LNCAP (cell line): ENCODE data around the gene ARMS2.

Experiments
- TF ChIP-seq, protein P1 (sequence below): fragments of 450-650 bp; IDR thresholded peaks from 2 replicates; pipeline ENCODE4 v1.5.1; 2017; ENCODE audit warnings: mild to moderate bottlenecking

The ARMS2 gene

DNA sequence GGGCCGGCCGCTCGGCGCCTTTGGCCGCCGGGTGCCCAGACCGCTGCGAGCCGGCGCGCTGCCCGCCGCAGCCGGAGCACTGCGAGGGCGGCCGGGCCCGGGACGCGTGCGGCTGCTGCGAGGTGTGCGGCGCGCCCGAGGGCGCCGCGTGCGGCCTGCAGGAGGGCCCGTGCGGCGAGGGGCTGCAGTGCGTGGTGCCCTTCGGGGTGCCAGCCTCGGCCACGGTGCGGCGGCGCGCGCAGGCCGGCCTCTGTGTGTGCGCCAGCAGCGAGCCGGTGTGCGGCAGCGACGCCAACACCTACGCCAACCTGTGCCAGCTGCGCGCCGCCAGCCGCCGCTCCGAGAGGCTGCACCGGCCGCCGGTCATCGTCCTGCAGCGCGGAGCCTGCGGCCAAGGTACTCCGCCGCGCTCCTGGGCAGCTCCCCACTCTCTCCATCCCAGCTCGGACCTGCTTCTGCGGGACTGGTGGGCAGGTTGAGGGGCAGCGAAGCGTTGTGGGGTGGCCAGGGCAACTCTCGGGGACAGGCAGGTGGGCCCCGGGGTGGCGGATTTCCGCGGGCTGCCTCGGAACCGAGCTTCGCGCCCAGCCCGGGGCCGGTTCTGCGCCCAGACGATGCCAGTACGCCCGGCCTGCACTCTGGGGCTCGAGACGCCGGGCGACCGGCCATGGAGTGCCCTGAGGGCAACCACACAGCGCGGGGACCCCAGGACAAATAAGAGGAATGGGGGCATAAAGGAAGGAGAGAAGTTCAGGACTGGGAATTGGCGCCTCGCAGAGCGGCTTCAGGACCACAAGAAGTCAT lies 7.5 kb downstream of the ARMS2 start:
- TF ChIP-seq, protein P1, sequence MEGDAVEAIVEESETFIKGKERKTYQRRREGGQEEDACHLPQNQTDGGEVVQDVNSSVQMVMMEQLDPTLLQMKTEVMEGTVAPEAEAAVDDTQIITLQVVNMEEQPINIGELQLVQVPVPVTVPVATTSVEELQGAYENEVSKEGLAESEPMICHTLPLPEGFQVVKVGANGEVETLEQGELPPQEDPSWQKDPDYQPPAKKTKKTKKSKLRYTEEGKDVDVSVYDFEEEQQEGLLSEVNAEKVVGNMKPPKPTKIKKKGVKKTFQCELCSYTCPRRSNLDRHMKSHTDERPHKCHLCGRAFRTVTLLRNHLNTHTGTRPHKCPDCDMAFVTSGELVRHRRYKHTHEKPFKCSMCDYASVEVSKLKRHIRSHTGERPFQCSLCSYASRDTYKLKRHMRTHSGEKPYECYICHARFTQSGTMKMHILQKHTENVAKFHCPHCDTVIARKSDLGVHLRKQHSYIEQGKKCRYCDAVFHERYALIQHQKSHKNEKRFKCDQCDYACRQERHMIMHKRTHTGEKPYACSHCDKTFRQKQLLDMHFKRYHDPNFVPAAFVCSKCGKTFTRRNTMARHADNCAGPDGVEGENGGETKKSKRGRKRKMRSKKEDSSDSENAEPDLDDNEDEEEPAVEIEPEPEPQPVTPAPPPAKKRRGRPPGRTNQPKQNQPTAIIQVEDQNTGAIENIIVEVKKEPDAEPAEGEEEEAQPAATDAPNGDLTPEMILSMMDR, result no peak

DNA sequence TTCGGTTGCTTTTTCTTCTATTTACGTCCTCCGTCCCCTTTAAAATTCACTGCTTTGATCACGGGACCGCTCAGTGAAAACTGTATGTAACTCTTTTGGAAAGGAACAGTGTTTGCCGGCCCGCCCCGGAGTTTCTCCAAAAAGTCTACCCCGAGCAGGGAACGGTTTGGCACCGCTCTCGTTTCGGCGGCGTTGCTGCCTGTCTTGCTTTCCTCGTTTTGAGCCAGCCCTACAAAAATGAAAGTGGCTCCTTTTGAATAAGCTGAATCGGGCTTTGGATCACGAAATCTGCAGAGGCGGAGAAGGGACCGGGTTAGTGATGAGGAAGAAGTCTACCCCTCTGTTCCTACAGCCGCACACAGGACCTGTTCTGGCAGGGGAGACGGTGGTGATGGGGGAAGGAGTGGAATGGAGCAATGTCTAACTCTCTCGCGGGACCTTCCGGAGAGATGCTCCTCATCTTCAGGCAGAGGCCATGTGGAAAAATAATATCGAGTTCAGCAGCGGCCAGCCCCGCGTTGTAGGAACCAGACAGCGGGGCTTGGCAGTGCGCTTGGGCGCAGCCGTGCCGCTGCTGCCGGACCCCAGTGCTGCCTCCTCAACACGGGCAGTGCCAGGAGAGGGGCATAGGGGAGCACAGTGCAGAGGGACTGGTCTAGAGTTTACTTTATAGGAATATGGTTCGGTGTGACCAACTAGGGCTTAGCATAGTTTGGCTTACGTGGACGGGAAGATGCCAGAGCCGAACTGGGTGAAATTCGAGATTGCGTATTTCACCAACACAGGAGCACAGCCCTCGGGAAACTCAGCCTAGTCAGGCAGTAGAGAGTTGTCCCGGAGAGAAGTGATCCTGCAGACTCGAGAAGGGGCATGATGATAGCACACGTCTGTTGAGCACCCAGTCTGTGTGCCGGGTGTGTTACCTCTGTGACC lies 8.3 kb downstream of the ARMS2 start:
- TF ChIP-seq, protein P1, result no peak

DNA sequence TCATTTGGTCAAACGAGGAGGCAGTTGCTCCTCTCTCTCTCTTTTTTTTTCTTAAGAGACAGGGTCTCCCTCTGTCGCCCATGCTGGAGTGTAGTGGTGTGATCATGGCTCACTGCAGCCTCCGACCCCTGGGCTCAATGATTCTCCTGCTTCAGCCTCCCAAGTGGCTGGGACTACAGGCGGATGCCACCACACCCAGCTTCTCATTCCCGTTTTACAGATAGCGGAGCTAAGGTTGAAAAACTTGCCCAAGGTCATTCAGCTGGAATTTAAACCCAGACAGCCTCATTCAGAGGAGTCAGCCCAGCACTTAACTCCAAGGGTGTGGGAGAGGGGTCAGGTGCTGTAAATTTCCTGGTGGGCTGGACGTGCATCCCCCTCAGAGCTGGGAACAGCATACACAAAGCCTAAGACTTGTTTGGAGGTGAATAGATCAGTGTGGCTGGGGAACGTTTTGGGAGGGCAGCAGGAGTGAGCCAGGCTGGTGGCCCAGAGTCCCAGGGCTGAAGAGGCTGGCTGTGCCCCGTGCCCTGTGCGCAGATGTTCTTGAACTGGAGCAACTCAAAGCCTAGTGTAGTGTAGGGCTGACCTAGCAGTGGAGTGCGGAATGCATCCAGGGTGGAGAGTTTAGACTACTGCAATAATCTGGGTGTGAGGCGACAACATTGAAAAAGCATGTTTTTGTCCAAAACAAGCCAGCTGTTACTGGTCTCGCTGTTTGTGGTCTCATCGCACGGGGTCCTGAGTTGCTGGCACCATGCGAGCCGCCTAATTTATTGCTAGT lies 9.2 kb downstream of the ARMS2 start:
- TF ChIP-seq, protein P1, result no peak

DNA sequence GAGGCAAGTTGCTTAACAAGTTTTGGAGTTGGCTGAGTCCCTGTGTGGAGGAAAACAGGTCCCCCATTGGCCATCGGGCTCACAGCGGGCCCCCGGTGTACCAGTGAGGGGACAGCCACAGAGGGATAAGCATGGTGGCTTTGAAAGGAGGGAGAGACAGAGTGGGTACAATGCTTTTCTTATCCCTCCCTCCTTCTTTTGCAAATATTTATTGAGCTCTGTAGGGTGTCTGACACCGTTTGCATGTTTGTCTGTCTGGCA lies 9.7 kb downstream of the ARMS2 start:
- TF ChIP-seq, protein P1, result no peak

DNA sequence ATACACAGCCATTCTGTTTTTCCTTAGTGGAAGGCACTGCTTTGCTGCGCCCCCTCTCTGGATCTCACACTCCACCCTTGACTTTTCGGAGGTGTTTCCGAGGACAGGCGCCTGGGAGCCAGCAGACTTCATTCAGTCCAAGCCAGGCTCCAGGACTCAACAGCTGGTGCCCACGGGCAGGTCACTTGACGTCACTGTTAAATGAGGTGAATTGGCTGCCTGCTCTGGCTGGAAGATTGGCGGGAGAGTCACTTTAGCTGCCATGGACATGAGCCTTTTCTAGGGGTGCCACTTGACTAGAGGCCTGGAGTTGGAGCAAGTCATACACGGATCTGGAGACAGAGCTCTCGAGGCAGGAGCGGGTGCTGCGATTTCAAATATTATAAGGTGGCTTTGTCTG lies 10.1 kb downstream of the ARMS2 start:
- TF ChIP-seq, protein P1, result no peak

DNA sequence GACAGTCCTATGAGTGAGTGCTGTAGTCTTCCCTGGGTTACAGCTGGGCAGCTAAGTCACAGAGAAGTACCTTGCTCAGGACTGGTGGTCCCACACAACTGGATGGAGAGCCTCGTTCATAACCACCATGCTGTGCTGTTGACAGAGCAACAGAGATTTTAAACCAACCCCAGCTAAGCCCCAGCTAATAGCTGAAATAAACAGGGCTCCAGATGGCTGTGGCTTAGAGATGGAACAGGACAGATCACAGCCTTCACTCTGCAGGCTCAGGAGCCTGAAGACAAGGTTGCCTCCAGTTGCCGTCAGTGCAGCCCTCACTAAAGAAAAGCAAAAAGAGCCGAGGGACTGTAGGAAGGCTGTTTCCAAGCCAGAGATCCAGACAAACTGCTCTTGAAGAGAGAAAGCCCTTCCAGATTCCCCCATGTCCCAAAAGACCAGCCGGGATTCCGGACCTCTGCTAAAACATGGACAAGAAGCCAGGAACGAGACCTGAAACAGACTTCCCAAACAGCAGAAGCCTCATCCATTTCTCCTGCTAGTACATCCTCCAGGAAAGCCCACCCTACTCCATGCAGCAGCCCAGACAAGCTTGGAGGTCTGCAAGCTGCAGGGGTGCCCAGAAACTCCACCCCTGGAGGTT lies 11.1 kb downstream of the ARMS2 start:
- TF ChIP-seq, protein P1, result no peak

DNA sequence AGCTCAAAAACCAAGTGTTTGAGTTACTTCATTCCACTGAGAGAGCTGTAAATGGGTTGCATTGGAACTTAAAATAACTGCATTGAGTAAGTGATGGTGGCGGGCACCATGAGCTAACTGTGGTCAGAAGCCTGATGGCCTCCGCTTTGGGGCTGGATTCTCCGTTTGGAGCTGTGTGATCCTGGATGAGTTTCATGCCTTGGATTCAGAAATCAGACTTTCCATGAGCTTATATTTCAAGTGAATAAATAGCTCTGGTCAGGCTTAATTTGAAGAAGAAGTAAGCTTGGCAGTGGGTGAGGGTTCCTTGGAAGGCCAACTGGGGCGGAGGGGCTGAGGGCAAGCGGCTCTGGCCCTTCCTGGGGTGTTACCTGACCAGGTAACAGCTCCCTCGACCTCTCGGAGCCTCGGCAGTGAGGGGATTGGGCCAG lies 12.5 kb downstream of the ARMS2 start:
- TF ChIP-seq, protein P1, result no peak
